A549 (cell line): ENCODE results near the gene CBLC. TPM values are rescaled to one million over a fixed set of nuclear protein-coding genes. Genes with fewer than 3 reads are reported as not detected.
A peak's percentile ranks its signal among the peaks of the same experiment; 100 is the strongest.

Experiments used
- ATAC-seq, 2 experiments: fragments of 200-7000 bp in 1 of 2; fragments of >200 bp in 1 of 2; cut with Nextera tagmentation in 1 of 2; cut with Tn5 transposase in 1 of 2; 3 replicates each; pipeline versions ENCODE4 v1.8.0 to v1.9.1; 2018 to 2020; ENCODE audit warnings: mild to moderate bottlenecking in 1 of 2, moderate library complexity in 1 of 2
- CTCF ChIA-PET: fragments of 300-600 bp; sonication (Branson Sonifier 250); formaldehyde crosslinking; extraction: SDS; loops from one replicate; lab custom pipeline; 2021; ENCODE audit warnings: antibody characterized with exemption, inconsistent platforms; lab: Yijun Ruan, JAX
- POLR2A ChIA-PET: fragments of 350-600 bp; formaldehyde crosslinking; extraction: SDS; loops from one replicate; lab custom pipeline; 2021; ENCODE audit warnings: antibody characterized with exemption, inconsistent platforms; lab: Yijun Ruan, JAX
- DNase-seq, 2 experiments: peaks; one replicate each; pipeline versions ENCODE4 v3.0.0 to v3.0.0-alpha.2; 2011 to 2016; ENCODE audit warnings: low read depth in 1 of 2, low spot score in 1 of 2
- FAIRE-seq: peaks from 2 replicates; lab custom pipeline; 2011; peaks lifted over from hg19 to GRCh38; lab: Jason Lieb, UNC
- H3K27ac ChIP-seq, 2 experiments: fragments of >200 bp; sonication (Bioruptor Twin); formaldehyde crosslinking; 3 replicates each; pipeline ENCODE4 v1.5.1; 2016 to 2017
- H3K4me1 ChIP-seq: fragments of >200 bp; sonication (Bioruptor Twin); formaldehyde crosslinking; 3 replicates; pipeline ENCODE4 v1.6.1; 2016
- H3K4me2 ChIP-seq: fragments of >200 bp; sonication (Bioruptor Twin); formaldehyde crosslinking; 3 replicates; pipeline ENCODE4 v1.6.1; 2016
- H3K4me3 ChIP-seq: fragments of >200 bp; sonication (Bioruptor Twin); formaldehyde crosslinking; 3 replicates; pipeline ENCODE4 v1.5.1; 2016
- H3K9me3 ChIP-seq: fragments of >200 bp; sonication (Bioruptor Twin); formaldehyde crosslinking; 3 replicates; pipeline ENCODE4 v1.6.1; 2016
- ATOH8 ChIP-seq: fragments of 250-450 bp; sonication (Bioruptor Pico); IDR thresholded peaks from 2 replicates; pipeline ENCODE4 v1.5.0; 2020; ENCODE audit warnings: low read depth, mild to moderate bottlenecking, moderate library complexity
- CBX2 ChIP-seq: fragments of 200-600 bp; sonication (generic); IDR thresholded peaks from 2 replicates; pipeline ENCODE4 v1.6.1; 2016; ENCODE audit warnings: low read depth, mild to moderate bottlenecking, borderline replicate concordance
- CBX8 ChIP-seq: fragments of 200-600 bp; sonication (generic); IDR thresholded peaks from 2 replicates; pipeline ENCODE4 v1.6.1; 2016
- CEBPB ChIP-seq, 2 experiments: fragments of >200 bp in 1 of 2; sonication (Bioruptor Twin) in 1 of 2; formaldehyde crosslinking in 1 of 2; IDR thresholded peaks; 2 replicates each; pipeline ENCODE4 v1.6.1; 2012 to 2016
- CHD4 ChIP-seq: fragments of 200-600 bp; sonication (generic); IDR thresholded peaks from 2 replicates; pipeline ENCODE4 v1.6.1; 2016; ENCODE audit warnings: antibody characterized with exemption, mild to moderate bottlenecking, borderline replicate concordance
- CTCF ChIP-seq: fragments of >200 bp; sonication (Bioruptor Twin); formaldehyde crosslinking; IDR thresholded peaks from 3 replicates; pipeline ENCODE4 v1.5.1; 2016
- E2F6 ChIP-seq: IDR thresholded peaks from 2 replicates; pipeline ENCODE4 v1.6.1; 2012; ENCODE audit warnings: low read depth, borderline replicate concordance
- EHMT2 ChIP-seq: fragments of 200-600 bp; sonication (generic); IDR thresholded peaks from 2 replicates; pipeline ENCODE4 v1.6.1; 2016; ENCODE audit warnings: antibody characterized with exemption, low read depth, mild to moderate bottlenecking, moderate library complexity
- ELK1 ChIP-seq: fragments of 150-350 bp; IDR thresholded peaks from 2 replicates; pipeline ENCODE4 v1.6.1; 2014; ENCODE audit warnings: low read depth, mild to moderate bottlenecking, low read length
- EP300 ChIP-seq, 2 experiments: fragments of >200 bp; sonication (Bioruptor Twin); formaldehyde crosslinking; IDR thresholded peaks; 2 replicates in 1 of 2; 3 replicates in 1 of 2; pipeline ENCODE4 v1.6.1; 2016 to 2017
- ESRRA ChIP-seq: fragments of 150-350 bp; IDR thresholded peaks from 2 replicates; pipeline ENCODE4 v1.6.1; 2014; ENCODE audit warnings: mild to moderate bottlenecking, low read length, borderline replicate concordance
- FOSB ChIP-seq: fragments of 250-450 bp; sonication (Bioruptor Pico); IDR thresholded peaks from 2 replicates; pipeline ENCODE4 v1.5.0; 2020; ENCODE audit warnings: mild to moderate bottlenecking, moderate library complexity
- FOXS1 ChIP-seq: fragments of 250-450 bp; sonication (Bioruptor Pico); IDR thresholded peaks from 2 replicates; pipeline ENCODE4 v1.5.0; 2020; ENCODE audit warnings: mild to moderate bottlenecking, moderate library complexity
- GATA3 ChIP-seq: IDR thresholded peaks from 2 replicates; pipeline ENCODE4 v1.6.1; 2012; ENCODE audit warnings: borderline replicate concordance
- HMGXB4 ChIP-seq: fragments of 250-450 bp; sonication (Bioruptor Pico); IDR thresholded peaks from 2 replicates; pipeline ENCODE4 v1.5.0; 2021; ENCODE audit warnings: mild to moderate bottlenecking, moderate library complexity, borderline replicate concordance
- HOXB13 ChIP-seq: fragments of 250-450 bp; sonication (Bioruptor Pico); IDR thresholded peaks from 2 replicates; pipeline ENCODE4 v1.5.0; 2020; ENCODE audit warnings: low read depth, mild to moderate bottlenecking, moderate library complexity
- JUN ChIP-seq, 2 experiments: fragments of >200 bp; sonication (Bioruptor Twin); formaldehyde crosslinking; IDR thresholded peaks; 2 replicates in 1 of 2; 3 replicates in 1 of 2; pipeline ENCODE4 v1.6.1; 2016 to 2017
- JUNB ChIP-seq: fragments of >200 bp; sonication (Bioruptor Twin); formaldehyde crosslinking; IDR thresholded peaks from 2 replicates; pipeline ENCODE4 v1.6.1; 2016
- KDM1A ChIP-seq: fragments of 200-600 bp; sonication (generic); IDR thresholded peaks from 2 replicates; pipeline ENCODE4 v1.6.1; 2016; ENCODE audit warnings: low read depth, mild to moderate bottlenecking
- MAFK ChIP-seq: fragments of 450-650 bp; IDR thresholded peaks from 2 replicates; pipeline ENCODE4 v1.6.1; 2014; ENCODE audit not compliant: partially characterized antibody
- MAZ ChIP-seq: fragments of 150-350 bp; IDR thresholded peaks from 2 replicates; pipeline ENCODE4 v1.6.1; 2014; ENCODE audit warnings: antibody characterized with exemption, low read depth, low read length, borderline replicate concordance
- NFE2L2 ChIP-seq: fragments of 150-350 bp; conservative IDR thresholded peaks from 2 replicates; pipeline ENCODE4 v1.6.1; 2014; ENCODE audit warnings: low read length
- NPAS2 ChIP-seq: fragments of 250-450 bp; sonication (Bioruptor Pico); IDR thresholded peaks from 2 replicates; pipeline ENCODE4 v1.8.0; 2022; ENCODE audit warnings: mild to moderate bottlenecking, moderate library complexity, borderline replicate concordance
- NR3C1 ChIP-seq: fragments of >200 bp; sonication (Bioruptor Twin); formaldehyde crosslinking; IDR thresholded peaks from 3 replicates; pipeline ENCODE4 v1.6.1; 2017
- PBX3 ChIP-seq: IDR thresholded peaks from 2 replicates; pipeline ENCODE4 v1.6.1; 2012
- PHF8 ChIP-seq: fragments of 200-600 bp; sonication (generic); IDR thresholded peaks from 2 replicates; pipeline ENCODE4 v1.6.1; 2016; ENCODE audit warnings: low read depth, mild to moderate bottlenecking, antibody characterized with exemption, moderate library complexity, borderline replicate concordance
- POLR2A ChIP-seq: IDR thresholded peaks from 2 replicates; pipeline ENCODE4 v1.6.1; 2012; ENCODE audit warnings: mild to moderate bottlenecking, low read length
- POLR2AphosphoS2 ChIP-seq: conservative IDR thresholded peaks from 2 replicates; pipeline ENCODE4 v1.6.1; 2012; ENCODE audit warnings: low read length, improper control_type of control experiment, inconsistent platforms
- RAD21 ChIP-seq, 2 experiments: fragments of >200 bp in 1 of 2; sonication (Bioruptor Twin) in 1 of 2; formaldehyde crosslinking in 1 of 2; IDR thresholded peaks in 1 of 2; conservative IDR thresholded peaks in 1 of 2; 2 replicates in 1 of 2; 3 replicates in 1 of 2; pipeline ENCODE4 v1.6.1; 2012 to 2018; ENCODE audit warnings: inconsistent platforms in 1 of 2
- RARB ChIP-seq: fragments of 250-450 bp; sonication (Bioruptor Pico); IDR thresholded peaks from 2 replicates; pipeline ENCODE4 v1.8.0; 2021; ENCODE audit warnings: mild to moderate bottlenecking, moderate library complexity
- RNF2 ChIP-seq: fragments of 200-600 bp; sonication (generic); IDR thresholded peaks from 2 replicates; pipeline ENCODE4 v1.6.1; 2016; ENCODE audit warnings: low read depth, mild to moderate bottlenecking, antibody characterized with exemption, moderate library complexity, borderline replicate concordance
- SMC3 ChIP-seq: fragments of >200 bp; sonication (Bioruptor Twin); formaldehyde crosslinking; IDR thresholded peaks from 3 replicates; pipeline ENCODE4 v1.6.1; 2018; ENCODE audit warnings: inconsistent platforms
- SREBF2 ChIP-seq: fragments of 450-650 bp; IDR thresholded peaks from 2 replicates; pipeline ENCODE4 v1.6.1; 2014; ENCODE audit warnings: mild to moderate bottlenecking, moderate library complexity
- TP53 ChIP-seq: fragments of 250-450 bp; sonication (Bioruptor Pico); IDR thresholded peaks from 2 replicates; pipeline ENCODE4 v1.5.0; 2021; ENCODE audit warnings: mild to moderate bottlenecking, moderate library complexity
- ZC3H11A ChIP-seq: fragments of 450-650 bp; IDR thresholded peaks from 2 replicates; pipeline ENCODE4 v1.6.1; 2014; ENCODE audit warnings: antibody characterized with exemption, mild to moderate bottlenecking
- ZSCAN20 ChIP-seq: fragments of 250-450 bp; sonication (Bioruptor Pico); IDR thresholded peaks from 2 replicates; pipeline ENCODE4 v1.8.0; 2022; ENCODE audit warnings: mild to moderate bottlenecking, moderate library complexity
- WGBS: methylation state at CpG from one replicate; pipeline ENCODE4 v1.1.6; 2017; ENCODE audit errors: missing lambda C conversion rate; 5-methylcytosine and 5-hydroxymethylcytosine counted together
- polyA plus RNA-seq, 4 experiments: library from polyadenylated mRNA; depleted of rRNA in 3 of 4; stranded (reverse); fragments of >200 nt; fragmentation: RNase III in 1 of 4; extraction: RNeasy Plus Mini Kit Qiagen cat#74134 plus additional on column Dnase treatment in 1 of 4; gene quantifications; 2 replicates in 3 of 4; 3 replicates in 1 of 4; pipeline ENCODE4 v1.2.3, GENCODE V29; 2011 to 2017

The CBLC gene
- polyA plus RNA-seq, 2 of the 4 experiments (the other 2 are of a cell fraction), result not detected

GRCh38 chr19:44744871-44745332 lies 32.8 kb upstream of the CBLC start:
- Histone ChIP-seq H3K4me3 (no peak overlapping the region), H3K9me3 (no peaks in the 10 kb centered on the region), H3K4me2 (peak overlapping the region; percentile 69), H3K27ac (peak overlapping the region; percentile 92 to 99), H3K4me1 (peaks cover 72% of the 10 kb centered on the region)
- FAIRE-seq (peak; percentile 96), ATAC-seq (no peak), DNase-seq (no peak)
- ChIA-PET CTCF (interaction anchor here (0.9 to 42.5 kb wide), 4 partner anchors 18 to 65 kb away, joined by 3 to 1899 read pairs (median 134); partner anchors contain the start of genes BCL3 and CBLC), POLR2A (interaction anchor here (0.9 to 1.5 kb wide), 7 partner anchors 9 to 100 kb away, joined by 3 to 20 read pairs (median 4); no protein-coding TSS in a partner anchor)
- 17% methylated on average over 3 of the region's 3 CpGs for WGBS
- TF ChIP-seq CBX2 (no peak), CBX8 (no peak), HMGXB4 (no peak), JUNB (no peak), RARB (no peak), SMC3 (no peak), POLR2A (no peak), TP53 (peak; percentile 56; the same call in 1 of the 2 replicates), ZC3H11A (no peak), ELK1 (no peak), HOXB13 (CRISPR knock-in tag) (0 out of 2 replicates have a peak, but pooled peaks have one; percentile 51), JUN (IDR thresholded peaks at IDR 0.05) (no peak; a peak in 1 of 5 replicates), GATA3 (no peak), EHMT2 (no peak), SREBF2 (no peak), NPAS2 (no peak), ESRRA (no peak), NFE2L2 (no peak), FOXS1 (CRISPR knock-in tag) (no peak), ZSCAN20 (no peak), POLR2AphosphoS2 (no peak), MAFK (no peak), CTCF (no peak), FOSB (no peak; the same call in 1 of the 2 replicates), NR3C1 (no peak), PHF8 (no peak), E2F6 (no peak), EP300 (IDR thresholded peaks at IDR 0.05) (no peak), MAZ (no peak), RNF2 (no peak), CEBPB (IDR thresholded peaks at IDR 0.05) (no peak), PBX3 (no peak), KDM1A (peak; percentile 96), RAD21 (conservative IDR thresholded peaks at IDR 0.05 in 1 of 2, IDR thresholded peaks at IDR 0.05 in 1 of 2) (no peak), CHD4 (peak; percentile 95), ATOH8 (no peak; the same call in 1 of the 2 replicates)
